Measurements from ENCODE around the gene WDR45. TPM values are rescaled to one million over a fixed set of nuclear protein-coding genes. Genes with fewer than 3 reads are reported as not detected.

WDR45 gene
- total RNA-seq, 1 experiment from 2014 or later, result 49.3 TPM

DNA sequence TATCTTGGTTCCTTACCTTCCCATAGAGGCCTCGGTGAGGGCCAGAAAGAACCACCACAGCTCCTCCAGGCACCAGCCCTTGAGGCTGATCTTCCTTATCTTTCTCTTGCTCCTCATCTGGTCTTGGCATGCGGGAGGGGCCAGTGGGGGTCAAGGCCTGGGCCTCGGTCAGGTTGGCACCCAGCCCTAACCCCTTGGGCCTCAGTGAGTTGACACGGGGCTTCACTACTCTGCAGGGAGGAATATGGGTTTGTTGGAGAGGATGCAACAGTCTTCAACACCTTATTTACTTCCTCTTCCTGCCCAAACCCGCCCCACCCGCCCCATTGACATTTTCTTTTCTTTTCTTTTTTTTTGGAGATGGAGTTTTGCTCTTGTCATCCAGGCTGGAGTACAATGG lies 37.9 kb upstream of the WDR45 start:
- Histone ChIP-seq H3K4me3 (ENCODE audit: low read depth in 2 of 2, low read length in 2 of 2) (no peak overlapping the region), H3K27me3 (ENCODE audit: control insufficient read depth, insufficient read depth, low read length) (no peaks in the 10 kb centered on the region), H3K36me3 (ENCODE audit: control insufficient read depth, insufficient read depth, low read length) (peaks cover 7% of the 10 kb centered on the region; the same call in 1 of the 2 replicates), H3K27ac (ENCODE audit: low read length) (no peak overlapping the region), H3K9me3 (ENCODE audit: control insufficient read depth, insufficient read depth, low read depth, low read length) (no peaks in the 10 kb centered on the region), H3K4me1 (ENCODE audit: control insufficient read depth, insufficient read depth, low read length) (peaks cover 1% of the 10 kb centered on the region; the same call in 1 of the 2 replicates)
- TF ChIP-seq SIN3A (IDR thresholded peaks at IDR 0.05; ENCODE audit: borderline replicate concordance, insufficient read depth, low read depth, low read length) (no peak), CTCF (IDR thresholded peaks at IDR 0.05) (no peak), POLR2AphosphoS5 (IDR thresholded peaks at IDR 0.05; ENCODE audit: low read depth, low read length) (no peak), TCF7L2 (IDR thresholded peaks at IDR 0.05; ENCODE audit: low read depth, low read length) (no peak), REST (IDR thresholded peaks at IDR 0.05; ENCODE audit: insufficient read depth in 1 of 2, low read depth in 2 of 2, low read length in 1 of 2) (no peak)
- BruUV-seq (replicated peaks), result no TSS peak
- in situ Hi-C loops (cut with HindIII; ENCODE audit: low pct_unique_long_range_greater_than_20kb, low sequenced_read_pairs) (no loop called here), intact Hi-C loops (cut with micrococcal nuclease; ENCODE audit: unreplicated experiment) (no loop called here)
- ATAC-seq (no peak), DNase-seq (ENCODE audit: low read depth, low spot score) (no peak)
- CTCF ChIA-PET, result no interaction called here
- POLR2A ChIA-PET, result no interaction called here

DNA sequence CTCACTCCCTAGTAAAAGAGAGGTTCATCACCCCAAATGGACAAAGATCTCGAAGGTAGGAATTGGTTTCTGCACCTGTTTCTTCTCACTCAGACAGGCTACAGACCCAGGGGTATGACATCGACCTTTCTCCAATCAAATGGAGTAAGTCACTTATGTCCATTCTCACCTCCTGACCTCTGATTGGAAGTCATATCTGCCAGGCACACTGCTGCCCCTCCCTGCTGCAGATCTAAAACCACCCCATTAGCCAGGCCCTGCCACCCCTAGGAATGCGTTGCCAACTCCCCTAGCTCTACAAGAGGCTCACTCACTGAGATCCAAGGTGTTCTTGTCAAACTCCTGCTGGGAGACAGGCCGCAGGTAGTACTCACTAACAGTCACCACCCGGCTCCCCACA lies 37.0 kb upstream of the WDR45 start:
- intact Hi-C loops (cut with micrococcal nuclease; ENCODE audit: unreplicated experiment), result no loop called here
- Histone ChIP-seq H3K36me3 (ENCODE audit: control insufficient read depth, insufficient read depth, low read length) (peaks cover 7% of the 10 kb centered on the region; the same call in 1 of the 2 replicates), H3K4me3 (ENCODE audit: low read depth in 2 of 2, low read length in 2 of 2) (no peak overlapping the region), H3K9me3 (ENCODE audit: control insufficient read depth, insufficient read depth, low read depth, low read length) (no peaks in the 10 kb centered on the region), H3K4me1 (ENCODE audit: control insufficient read depth, insufficient read depth, low read length) (no peaks in the 10 kb centered on the region), H3K27me3 (ENCODE audit: control insufficient read depth, insufficient read depth, low read length) (no peaks in the 10 kb centered on the region), H3K27ac (ENCODE audit: low read length) (no peak overlapping the region)
- in situ Hi-C loops (cut with HindIII; ENCODE audit: low pct_unique_long_range_greater_than_20kb, low sequenced_read_pairs), result no loop called here
- ChIA-PET POLR2A (no interaction called here), CTCF (no interaction called here)
- ATAC-seq (no peak), DNase-seq (ENCODE audit: low read depth, low spot score) (no peak)
- no peak for TF ChIP-seq CTCF (IDR thresholded peaks at IDR 0.05)
- TF ChIP-seq POLR2AphosphoS5 (IDR thresholded peaks at IDR 0.05; ENCODE audit: low read depth, low read length), result no peak
- no peak for TF ChIP-seq TCF7L2 (IDR thresholded peaks at IDR 0.05; ENCODE audit: low read depth, low read length)
- no peak for TF ChIP-seq SIN3A (IDR thresholded peaks at IDR 0.05; ENCODE audit: borderline replicate concordance, insufficient read depth, low read depth, low read length)
- TF ChIP-seq REST (IDR thresholded peaks at IDR 0.05; ENCODE audit: insufficient read depth in 1 of 2, low read depth in 2 of 2, low read length in 1 of 2), result no peak
- no TSS peak for BruUV-seq (replicated peaks)
